GM12878 (cell line): ENCODE data around the gene UACA.

Experiments
- BHLHE40 ChIP-seq, 2 experiments: fragments of 450-650 bp in 1 of 2; IDR thresholded peaks; 2 replicates each; pipeline ENCODE4 v1.6.1; 2011 to 2017; ENCODE audit warnings: low read depth in 2 of 2, borderline replicate concordance in 1 of 2, improper control_type of control experiment in 1 of 2, low read length in 1 of 2, mild to moderate bottlenecking in 1 of 2
- CTCF ChIP-seq, 3 experiments: IDR thresholded peaks in 2 of 3; conservative IDR thresholded peaks in 1 of 3; 2 replicates each; pipeline ENCODE4 v1.5.1; 2011; ENCODE audit warnings: low read depth in 3 of 3, low read length in 3 of 3, mild to moderate bottlenecking in 3 of 3, control low read depth in 2 of 3, moderate library complexity in 2 of 3, inconsistent platforms in 1 of 3, mixed read lengths in 1 of 3; ENCODE audit not compliant: control insufficient read depth in 2 of 3, insufficient read depth in 1 of 3; ENCODE audit errors: extremely low read depth in 1 of 3
- EZH2 ChIP-seq: IDR thresholded peaks from 2 replicates; pipeline ENCODE4 v1.6.1; 2012; ENCODE audit warnings: low read depth, mild to moderate bottlenecking, control low read depth, inconsistent platforms, low read length, borderline replicate concordance; ENCODE audit not compliant: control insufficient read depth
- NFYB ChIP-seq: IDR thresholded peaks from 2 replicates; pipeline ENCODE4 v1.6.1; 2011; ENCODE audit warnings: low read depth, mild to moderate bottlenecking, low read length, improper control_type of control experiment, moderate library complexity; ENCODE audit not compliant: insufficient read depth
- POLR2A ChIP-seq: IDR thresholded peaks from 2 replicates; pipeline ENCODE4 v1.6.1; 2011; ENCODE audit warnings: low read depth, mild to moderate bottlenecking, low read length
- RB1 ChIP-seq: fragments of 450-650 bp; formaldehyde crosslinking; IDR thresholded peaks from 2 replicates; pipeline ENCODE4 v1.6.1; 2017; ENCODE audit warnings: mild to moderate bottlenecking, borderline replicate concordance

- no peak for TF ChIP-seq NFYB
- TF ChIP-seq POLR2A = no peak
- no peak for TF ChIP-seq EZH2
- TF ChIP-seq BHLHE40 (IDR thresholded peaks at IDR 0.05; ENCODE audit: borderline replicate concordance in 1 of 2, low read depth in 2 of 2, low read length in 1 of 2) = no peak
- no peak for TF ChIP-seq RB1
- no peak for TF ChIP-seq CTCF (IDR thresholded peaks at IDR 0.05 in 2 of 3, conservative IDR thresholded peaks at IDR 0.05 in 1 of 3; ENCODE audit: control insufficient read depth in 2 of 3, extremely low read depth in 1 of 3, insufficient read depth in 1 of 3, low read depth in 3 of 3, low read length in 3 of 3)
Measured at GRCh38 chr15:70748281-70748747, 15.0 kb downstream of the UACA start.
